GM18498 (cell line): ENCODE results near the gene ATE1.

Experiments
- ATAC-seq: cut with Tn5 transposase; IDR thresholded peaks from one replicate; pipeline ENCODE4 v1.9.1; 2021; ENCODE audit warnings: mild to moderate bottlenecking, moderate library complexity; ENCODE audit not compliant: unreplicated experiment

The ATE1 gene

DNA sequence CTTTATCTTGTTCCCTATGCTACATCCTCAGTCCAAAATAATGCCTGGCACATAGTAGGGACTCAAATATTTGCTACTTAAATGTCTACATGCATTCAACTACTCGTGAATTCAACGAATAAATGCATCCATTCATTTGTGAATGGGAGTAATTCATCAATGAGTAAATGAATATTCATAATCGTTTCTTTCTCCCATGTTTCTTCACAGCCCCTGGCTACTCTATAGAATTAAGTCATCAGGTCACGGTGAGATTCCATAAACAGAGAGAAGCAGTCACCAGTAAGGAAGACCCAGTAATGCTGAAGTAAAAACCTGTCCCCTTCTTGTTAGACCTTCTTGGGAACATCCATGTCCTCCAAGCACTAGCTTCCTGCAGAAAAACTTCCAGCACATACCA, 48.4 kb downstream of the ATE1 start:
- no peak for ATAC-seq

- ATAC-seq, result no peak
These were observed 54.6 kb downstream of the ATE1 start for GRCh38 chr10:121873236-121873635.

- ATAC-seq, result no peak
These were observed 57.4 kb downstream of the ATE1 start for GRCh38 chr10:121870413-121870812.

- ATAC-seq, result no peak
These were observed 62.3 kb downstream of the ATE1 start for GRCh38 chr10:121865554-121865953.

DNA sequence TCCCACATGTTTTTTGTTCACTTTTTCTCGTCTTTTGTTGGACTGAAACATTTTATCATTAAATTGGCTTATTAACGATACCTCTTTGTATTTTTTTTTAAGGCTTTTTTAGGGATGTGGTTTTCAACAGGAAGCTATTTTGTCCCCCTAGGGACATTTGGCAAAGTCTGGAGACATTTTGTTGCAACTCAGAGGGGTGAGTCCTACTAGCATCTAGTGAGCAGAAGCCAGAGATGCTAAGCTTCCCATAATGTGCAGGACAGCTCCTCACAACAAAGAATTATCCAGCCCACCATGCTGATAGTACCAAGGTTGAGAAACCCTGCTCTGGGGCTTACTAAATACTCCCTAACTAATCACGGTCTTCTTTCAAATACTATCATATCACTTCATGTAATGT, 63.2 kb downstream of the ATE1 start:
- no peak for ATAC-seq

DNA sequence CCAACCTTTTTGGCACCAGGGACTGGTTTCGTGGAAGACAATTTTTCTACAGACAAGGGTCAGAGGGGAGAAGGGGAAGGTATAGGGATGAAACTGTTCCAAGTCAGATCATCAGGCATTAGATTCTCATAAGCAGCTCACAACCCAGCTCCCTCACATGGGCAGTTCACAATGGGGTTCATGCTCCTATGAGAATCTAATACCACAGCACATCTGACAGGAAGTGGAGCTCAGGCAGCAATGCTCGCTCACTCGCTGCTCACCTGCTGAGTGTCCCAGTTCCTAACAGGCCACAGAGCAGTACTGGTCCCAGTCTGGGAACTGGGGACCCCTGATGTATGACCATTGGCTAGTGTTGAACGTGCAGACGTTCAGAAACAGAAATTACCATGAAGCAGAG, 63.7 kb downstream of the ATE1 start:
- ATAC-seq, result no peak

- no peak for ATAC-seq
These were observed 65.2 kb downstream of the ATE1 start for GRCh38 chr10:121862649-121863048.

DNA sequence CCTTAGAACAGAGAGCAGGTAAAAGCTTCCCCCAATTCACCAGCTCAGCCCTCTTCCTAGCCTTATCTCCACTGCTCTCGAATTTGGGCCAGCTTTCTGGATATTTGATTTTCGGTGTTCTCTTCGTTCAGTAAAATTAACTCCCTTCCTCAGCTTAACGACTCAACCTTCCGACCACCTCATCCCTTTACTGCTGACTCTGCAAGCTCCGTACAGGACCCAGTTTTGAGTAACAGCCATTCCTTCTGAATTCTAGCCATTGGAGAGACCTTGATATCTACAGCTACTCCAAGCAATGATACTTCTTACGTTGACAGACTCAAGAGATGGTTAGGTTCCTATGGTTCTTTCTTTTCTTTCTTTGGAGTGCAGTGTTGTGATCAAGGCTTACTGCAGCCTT, 65.8 kb downstream of the ATE1 start:
- ATAC-seq, result no peak

DNA sequence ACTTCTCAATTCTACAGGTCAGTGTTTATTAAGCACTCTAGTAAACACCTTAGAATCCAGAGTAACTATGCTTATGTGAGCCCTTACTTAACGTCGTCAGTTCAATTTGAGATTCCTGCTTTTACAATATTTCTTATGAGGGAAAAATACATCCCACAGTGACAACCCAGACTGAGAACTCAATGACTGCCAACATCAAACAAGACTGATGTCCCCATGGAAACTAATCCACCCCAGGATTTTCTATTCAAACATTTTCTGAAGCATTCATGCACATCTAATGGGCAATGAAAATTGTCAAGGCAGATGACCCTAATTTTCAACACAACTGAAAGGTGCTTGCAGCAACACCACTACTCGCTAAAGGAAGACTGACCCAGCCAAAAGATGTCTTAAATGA, 67.0 kb downstream of the ATE1 start:
- no peak for ATAC-seq

DNA sequence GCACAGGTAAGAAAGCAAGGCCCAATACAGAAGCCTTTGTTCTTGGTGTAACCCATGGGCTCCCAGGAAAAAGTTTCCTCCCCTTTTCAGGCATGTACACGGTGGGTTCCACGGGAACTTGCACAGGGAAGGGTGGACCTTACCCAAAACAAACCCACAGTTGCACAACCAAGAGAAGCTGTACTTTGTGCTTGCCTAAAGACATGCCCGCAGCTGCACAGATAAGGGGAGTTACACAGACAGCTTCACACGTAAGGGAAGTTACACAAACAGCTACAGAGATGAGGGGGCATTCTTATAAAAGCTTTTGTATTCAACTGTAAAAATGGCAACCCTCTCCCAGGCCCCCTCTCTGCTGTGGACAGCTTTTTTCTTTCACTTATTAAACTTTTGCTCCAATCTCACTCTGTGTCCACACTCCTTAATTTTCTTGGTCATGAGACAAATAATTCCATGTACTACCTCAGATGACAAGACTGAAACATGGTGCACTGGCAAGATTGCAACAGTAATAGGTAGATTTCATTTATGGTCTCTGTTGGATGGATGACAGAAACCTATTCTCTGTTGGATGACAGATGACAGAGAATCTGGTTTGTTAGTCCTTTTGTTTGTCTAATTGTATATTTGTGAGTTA, 72.9 kb downstream of the ATE1 start:
- ATAC-seq, result no peak

DNA sequence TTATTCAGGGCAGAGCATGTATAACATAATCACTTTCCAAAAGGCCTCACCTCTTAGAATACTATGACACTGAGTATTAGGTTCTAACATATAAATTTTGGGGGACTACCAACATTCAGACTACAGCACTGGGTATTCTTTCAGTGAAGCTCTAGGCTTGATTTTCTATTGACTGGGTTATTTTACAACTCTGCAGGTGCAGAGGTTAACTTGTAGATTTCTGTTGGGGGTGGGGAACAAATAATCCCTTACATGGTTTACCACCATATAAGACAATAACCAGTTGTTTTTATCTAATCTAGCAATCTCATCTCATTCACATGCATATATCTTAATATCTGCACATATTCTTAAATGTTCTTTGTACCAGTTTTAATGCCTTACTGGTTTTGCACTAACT, 73.9 kb downstream of the ATE1 start:
- no peak for ATAC-seq

DNA sequence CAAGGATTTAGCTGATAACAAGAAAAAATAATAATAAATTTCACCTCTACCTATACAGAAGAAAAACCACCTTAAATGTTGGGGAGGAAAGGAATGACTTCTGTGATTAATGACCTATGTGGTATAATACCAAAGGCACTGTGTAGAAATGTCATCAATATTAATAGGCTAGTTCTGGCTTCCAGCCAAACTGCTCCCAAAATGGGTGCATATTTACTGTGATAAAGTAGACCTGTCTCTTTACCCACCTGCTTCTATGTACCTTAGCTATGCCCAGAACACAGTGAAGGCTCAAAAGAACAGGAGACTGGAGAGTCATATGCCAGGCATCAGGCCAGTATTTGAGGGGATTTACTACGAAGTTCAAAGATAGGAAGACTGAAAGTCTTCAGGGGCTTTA, 76.0 kb downstream of the ATE1 start:
- no peak for ATAC-seq

DNA sequence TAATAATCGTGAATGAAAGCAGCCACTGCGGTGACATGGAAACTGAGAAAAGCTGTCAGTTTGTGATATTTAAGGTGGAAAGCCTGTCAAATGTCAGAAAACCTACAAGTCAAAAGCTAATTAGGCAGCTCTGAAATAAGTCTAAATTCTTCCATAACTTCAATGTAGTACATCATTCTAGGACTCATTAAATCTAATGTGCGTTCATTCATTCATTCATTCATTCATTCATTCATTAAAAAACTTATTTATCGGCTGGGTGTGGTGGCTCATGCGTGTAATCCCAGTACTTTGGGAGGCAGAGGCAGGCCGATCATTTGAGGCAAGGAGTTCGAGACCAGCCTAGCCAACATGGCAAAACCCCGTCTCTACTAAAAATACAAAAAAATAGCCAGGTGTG, 79.7 kb downstream of the ATE1 start:
- no peak for ATAC-seq

DNA sequence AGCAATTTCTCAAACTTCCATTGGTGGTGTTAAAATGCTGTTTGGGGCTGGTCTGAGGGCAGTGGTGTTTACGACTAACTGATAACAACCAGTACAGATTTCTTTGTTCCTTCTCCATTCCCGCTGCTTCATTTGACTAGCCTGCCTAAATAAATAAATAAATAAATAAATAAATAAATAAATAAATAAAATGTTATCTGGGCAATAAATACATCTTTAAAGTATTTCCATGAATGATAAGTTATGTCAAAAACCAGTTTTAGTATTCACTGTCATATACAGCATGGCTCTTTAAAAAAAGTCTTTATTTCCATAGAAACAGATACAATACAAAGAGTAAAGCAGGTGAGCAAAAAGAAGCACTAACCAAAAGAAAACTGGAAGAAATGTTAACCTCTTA, 81.3 kb downstream of the ATE1 start:
- ATAC-seq, result no peak

GRCh38 chr10:121845044-121845784, 82.6 kb downstream of the ATE1 start:
- ATAC-seq, result peak; percentile 71

- ATAC-seq, result no peak
These were observed 83.3 kb downstream of the ATE1 start for GRCh38 chr10:121844537-121844936.

- ATAC-seq, result no peak
These were observed 84.5 kb downstream of the ATE1 start for GRCh38 chr10:121843379-121843778.

DNA sequence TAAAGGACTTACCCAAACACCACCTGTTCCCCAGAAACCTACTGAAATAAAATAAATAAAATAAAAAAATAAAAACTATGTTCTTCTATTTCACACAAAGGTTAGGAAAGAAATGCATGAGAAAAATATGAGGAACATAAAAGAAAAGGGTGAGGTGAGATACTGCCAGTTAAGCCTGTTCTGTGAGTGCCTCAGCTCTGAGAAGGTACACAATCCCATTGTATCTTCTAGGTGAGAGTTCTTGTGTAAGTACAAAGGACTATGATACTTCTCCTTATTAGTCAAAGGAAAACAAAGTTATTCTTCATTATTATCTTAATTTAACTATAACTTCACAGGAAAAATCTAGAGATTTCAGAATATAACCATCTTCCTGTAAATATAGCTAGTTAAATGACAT, 86.0 kb downstream of the ATE1 start:
- no peak for ATAC-seq

DNA sequence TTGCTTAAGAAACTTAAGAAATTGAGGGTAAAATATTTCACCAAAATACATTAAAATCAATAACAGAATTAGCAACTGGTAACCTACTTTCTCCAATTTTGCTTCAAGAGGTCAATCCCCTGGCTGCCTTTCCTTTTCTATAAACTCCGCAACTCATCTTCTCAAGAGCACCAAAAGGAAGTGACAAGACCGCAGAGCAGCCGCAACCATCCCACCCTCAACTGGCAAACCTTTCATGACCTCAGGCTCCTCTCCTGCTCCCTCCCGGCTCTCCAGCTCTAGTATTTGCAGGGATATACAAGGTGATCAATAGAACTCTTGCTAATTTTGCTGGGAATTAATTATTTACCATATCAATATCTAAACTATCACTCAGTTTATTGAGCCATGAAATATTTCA, 88.9 kb downstream of the ATE1 start:
- no peak for ATAC-seq

- no peak for ATAC-seq
These were observed 89.7 kb downstream of the ATE1 start for GRCh38 chr10:121838149-121838548.

DNA sequence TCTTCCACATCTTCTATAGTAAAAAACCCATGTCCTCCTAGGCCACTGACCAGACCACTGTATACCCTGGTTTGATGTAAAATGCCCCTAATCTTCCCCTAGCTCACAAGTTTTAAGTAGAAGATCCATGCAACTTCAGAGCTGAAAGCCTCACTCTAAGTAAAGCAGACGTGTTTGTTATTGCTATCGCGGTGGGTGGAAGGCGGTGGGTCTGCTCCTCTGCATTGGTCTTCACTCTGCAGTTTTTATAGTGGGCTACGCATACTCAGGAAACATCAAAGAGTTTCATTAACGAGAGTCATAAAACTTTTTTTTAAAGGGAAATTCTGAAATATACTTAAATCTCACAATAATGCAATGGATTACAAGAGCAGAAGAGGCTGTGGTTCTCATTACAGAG, 91.7 kb downstream of the ATE1 start:
- no peak for ATAC-seq

- no peak for ATAC-seq
These were observed 92.5 kb downstream of the ATE1 start for GRCh38 chr10:121835376-121835775.

DNA sequence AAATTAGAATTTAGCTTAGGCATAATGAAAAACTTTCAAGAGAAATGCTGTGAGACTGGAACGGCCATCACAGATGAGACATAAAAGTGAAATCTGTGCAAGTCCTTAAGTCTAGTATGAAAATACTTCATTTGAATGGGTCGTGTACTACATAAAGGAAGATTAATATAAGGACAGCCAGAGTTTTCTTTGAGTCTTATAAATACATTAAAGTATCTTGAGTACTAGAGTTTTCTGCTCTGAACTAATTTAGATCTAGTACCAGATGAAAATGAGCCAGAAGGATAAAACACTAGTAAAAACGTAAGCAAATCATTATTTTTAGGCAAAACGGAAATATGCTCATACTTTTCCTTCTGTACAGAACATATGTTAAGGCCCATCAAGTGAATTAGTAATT, 93.1 kb downstream of the ATE1 start:
- ATAC-seq, result no peak
